Lung (tissue), 12 donors: ENCODE results near the gene PVR. TPM values are rescaled to one million over a fixed set of nuclear protein-coding genes. Genes with fewer than 3 reads are reported as not detected.

Experiments used
- ATAC-seq: fragments of 200-7000 bp; cut with Tn5 transposase; one replicate; pipeline ENCODE4 v1.9.1; 2020; ENCODE audit warnings: moderate number of reproducible peaks; ENCODE audit not compliant: insufficient read depth, low FRiP score
- DNase-seq, 3 donors: peaks; one replicate each; pipeline ENCODE4 v3.0.0-alpha.2; 2013 to 2017
- H3K27ac ChIP-seq, 2 donors: one replicate each; pipeline ENCODE4 v1.5.1; 2013; ENCODE audit warnings: mild to moderate bottlenecking in 2 of 2, moderate library complexity in 2 of 2, control low read depth in 1 of 2, inconsistent platforms in 1 of 2, low read depth in 1 of 2, low read length in 1 of 2
- H3K27me3 ChIP-seq, 3 donors: one replicate each; pipeline ENCODE4 v1.5.1; 2013; ENCODE audit warnings: low read length in 2 of 3; ENCODE audit not compliant: control insufficient read depth in 3 of 3, insufficient read depth in 3 of 3
- H3K36me3 ChIP-seq, 4 donors: one replicate each; pipeline ENCODE4 v1.5.1; 2013; ENCODE audit warnings: low read length in 4 of 4, mild to moderate bottlenecking in 1 of 4, moderate library complexity in 1 of 4; ENCODE audit not compliant: control insufficient read depth in 4 of 4, insufficient read depth in 4 of 4
- H3K4me1 ChIP-seq, 5 donors: one replicate each; pipeline ENCODE4 v1.5.1; 2013; ENCODE audit warnings: low read length in 5 of 5, mild to moderate bottlenecking in 2 of 5, moderate library complexity in 1 of 5; ENCODE audit not compliant: control insufficient read depth in 5 of 5, insufficient read depth in 5 of 5
- H3K4me3 ChIP-seq: one replicate; pipeline ENCODE4 v1.5.1; 2013; ENCODE audit warnings: mild to moderate bottlenecking, control low read depth, moderate library complexity
- H3K9ac ChIP-seq, 2 donors: one replicate each; pipeline ENCODE4 v1.5.1; 2013; ENCODE audit warnings: low read length in 2 of 2, control low read depth in 1 of 2; ENCODE audit not compliant: insufficient read depth in 1 of 2
- H3K9me3 ChIP-seq, 4 donors: one replicate each; pipeline ENCODE4 v1.5.1; 2013; ENCODE audit warnings: low read length in 3 of 4, mild to moderate bottlenecking in 1 of 4, moderate library complexity in 1 of 4; ENCODE audit not compliant: control insufficient read depth in 4 of 4, insufficient read depth in 3 of 4
- WGBS, 2 donors: extraction: QIAGEN DNeasy Blood & Tissue Kit; methylation state at CpG; one replicate each; pipeline ENCODE4 v1.1.7; 2013; 5-methylcytosine and 5-hydroxymethylcytosine counted together
- polyA plus RNA-seq, 2 donors: library from polyadenylated mRNA; stranded (reverse); fragments of 200-250 nt; gene quantifications; one replicate each; pipeline ENCODE4 v1.2.1, GENCODE V29; 2013
- total RNA-seq, 2 donors: library from RNA; depleted of rRNA in 1 of 2; stranded (reverse); fragments of >200 nt in 1 of 2; gene quantifications; one replicate each; pipeline ENCODE4 v1.2.1, GENCODE V29; 2014 to 2021
- TF ChIP-seq, protein P1 (sequence below): IDR thresholded peaks from 2 replicates; pipeline ENCODE4 v1.5.1; 2012; ENCODE audit warnings: mild to moderate bottlenecking; ENCODE audit errors: control extremely low read depth, extremely low read depth
- donor health status: control.
- donor health status: control.
- donor health status: Bipolar disorder and iron deficiency.
- donor health status: healthy.
- donor health status: DM: yes; HTN: yes; CAD: no.

Gene PVR
- total and polyA plus RNA-seq, 4 donors: 26.4 to 51.6 (median 36.5) TPM

DNA sequence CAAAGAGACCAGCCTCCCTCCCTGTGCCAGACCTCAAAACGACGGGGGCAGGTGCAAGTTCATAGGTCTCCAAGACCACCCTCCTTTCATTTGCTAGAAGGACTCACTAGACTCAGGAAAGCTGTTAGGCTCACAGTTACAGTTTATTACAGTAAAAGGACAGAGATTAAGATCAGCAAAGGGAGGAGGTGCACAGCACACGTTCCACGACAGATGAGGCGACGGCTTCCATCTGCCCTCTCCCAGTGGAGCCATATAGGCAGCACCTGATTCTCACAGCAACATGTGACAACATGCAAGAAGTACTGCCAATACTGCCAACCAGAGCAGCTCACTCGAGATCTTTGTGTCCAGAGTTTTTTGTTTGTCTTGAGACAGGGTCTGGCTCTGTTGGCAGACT is 18.2 kb downstream of the PVR start:
- DNase-seq (no peak), ATAC-seq (no peak)
- Histone ChIP-seq H3K4me3 (no peak overlapping the region), H3K27me3 (no peaks in the 10 kb centered on the region), H3K27ac (no peak overlapping the region), H3K36me3 (peaks cover 17 to 44% (median 34%) of the 10 kb centered on the region in 4 donors), H3K9ac (no peak overlapping the region), H3K4me1 (peaks cover 0 to 10% (median 3%) of the 10 kb centered on the region in 5 donors), H3K9me3 (no peaks in the 10 kb centered on the region)
- TF ChIP-seq, protein P1, sequence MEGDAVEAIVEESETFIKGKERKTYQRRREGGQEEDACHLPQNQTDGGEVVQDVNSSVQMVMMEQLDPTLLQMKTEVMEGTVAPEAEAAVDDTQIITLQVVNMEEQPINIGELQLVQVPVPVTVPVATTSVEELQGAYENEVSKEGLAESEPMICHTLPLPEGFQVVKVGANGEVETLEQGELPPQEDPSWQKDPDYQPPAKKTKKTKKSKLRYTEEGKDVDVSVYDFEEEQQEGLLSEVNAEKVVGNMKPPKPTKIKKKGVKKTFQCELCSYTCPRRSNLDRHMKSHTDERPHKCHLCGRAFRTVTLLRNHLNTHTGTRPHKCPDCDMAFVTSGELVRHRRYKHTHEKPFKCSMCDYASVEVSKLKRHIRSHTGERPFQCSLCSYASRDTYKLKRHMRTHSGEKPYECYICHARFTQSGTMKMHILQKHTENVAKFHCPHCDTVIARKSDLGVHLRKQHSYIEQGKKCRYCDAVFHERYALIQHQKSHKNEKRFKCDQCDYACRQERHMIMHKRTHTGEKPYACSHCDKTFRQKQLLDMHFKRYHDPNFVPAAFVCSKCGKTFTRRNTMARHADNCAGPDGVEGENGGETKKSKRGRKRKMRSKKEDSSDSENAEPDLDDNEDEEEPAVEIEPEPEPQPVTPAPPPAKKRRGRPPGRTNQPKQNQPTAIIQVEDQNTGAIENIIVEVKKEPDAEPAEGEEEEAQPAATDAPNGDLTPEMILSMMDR: no peak
- 76 to 81% methylated on average over 7 of the region's 7 CpGs for WGBS, 2 donors

DNA sequence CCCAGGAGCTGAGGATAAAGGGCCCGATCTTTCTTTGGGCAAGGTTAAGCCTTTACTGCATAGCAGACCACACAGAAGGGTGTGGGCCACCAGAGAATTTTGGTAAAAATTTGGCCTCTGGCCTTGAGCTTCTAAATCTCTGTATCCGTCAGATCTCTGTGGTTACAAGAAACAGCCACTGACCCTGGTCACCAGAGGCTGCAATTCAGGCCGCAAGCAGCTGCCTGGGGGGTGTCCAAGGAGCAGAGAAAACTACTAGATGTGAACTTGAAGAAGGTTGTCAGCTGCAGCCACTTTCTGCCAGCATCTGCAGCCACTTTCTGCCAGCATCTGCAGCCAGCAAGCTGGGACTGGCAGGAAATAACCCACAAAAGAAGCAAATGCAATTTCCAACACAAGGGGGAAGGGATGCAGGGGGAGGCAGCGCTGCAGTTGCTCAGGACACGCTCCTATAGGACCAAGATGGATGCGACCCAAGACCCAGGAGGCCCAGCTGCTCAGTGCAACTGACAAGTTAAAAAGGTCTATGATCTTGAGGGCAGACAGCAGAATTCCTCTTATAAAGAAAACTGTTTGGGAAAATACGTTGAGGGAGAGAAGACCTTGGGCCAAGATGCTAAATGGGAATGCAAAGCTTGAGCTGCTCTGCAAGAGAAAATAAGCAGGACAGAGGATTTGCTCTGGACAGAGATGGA is 19.1 kb downstream of the PVR start:
- ATAC-seq (no peak), DNase-seq (peak; percentile 32 to 44 (median 42))
- no peak overlapping the region for H3K27ac ChIP-seq
- H3K9me3 ChIP-seq: no peaks in the 10 kb centered on the region
- no peak overlapping the region for H3K9ac ChIP-seq
- H3K4me3 ChIP-seq: no peak overlapping the region
- 77 to 82% methylated on average over 7 of the region's 7 CpGs for WGBS, 2 donors
- H3K4me1 ChIP-seq: peaks cover 0 to 10% (median 3%) of the 10 kb centered on the region in 5 donors
- no peaks in the 10 kb centered on the region for H3K27me3 ChIP-seq
- H3K36me3 ChIP-seq: peaks cover 15 to 44% (median 33%) of the 10 kb centered on the region in 4 donors
- TF ChIP-seq, protein P1: no peak

DNA sequence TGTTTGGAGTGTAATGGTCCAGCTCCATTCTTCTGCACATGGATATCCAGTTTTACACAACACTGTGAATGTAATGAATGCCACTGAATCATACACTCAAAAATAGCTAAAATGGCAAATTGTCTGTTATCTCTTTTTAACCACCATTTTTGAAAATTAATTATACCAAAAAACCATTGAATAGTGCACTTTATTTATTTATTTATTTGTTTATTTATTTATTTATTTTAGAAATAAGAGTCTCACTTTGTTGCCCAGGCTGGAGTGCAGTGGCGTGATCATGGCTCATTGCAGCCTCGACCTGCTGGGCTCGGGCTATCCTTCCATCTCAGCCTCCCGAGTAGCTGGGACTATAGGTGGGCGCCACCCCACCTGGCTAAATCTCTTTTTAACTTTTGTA is 20.3 kb downstream of the PVR start:
- H3K27ac ChIP-seq: no peak overlapping the region
- peaks cover 0 to 10% (median 3%) of the 10 kb centered on the region in 5 donors for H3K4me1 ChIP-seq
- H3K9me3 ChIP-seq: no peaks in the 10 kb centered on the region
- no peaks in the 10 kb centered on the region for H3K27me3 ChIP-seq
- TF ChIP-seq, protein P1: no peak
- WGBS, 2 donors: 97 to 98% methylated on average over 5 of the region's 5 CpGs
- no peak for DNase-seq
- H3K36me3 ChIP-seq: peaks cover 11 to 37% (median 21%) of the 10 kb centered on the region in 4 donors
- no peak for ATAC-seq
- no peak overlapping the region for H3K4me3 ChIP-seq
- no peak overlapping the region for H3K9ac ChIP-seq
